Measurements from ENCODE around the gene IMPG2. TPM values are rescaled to one million over a fixed set of nuclear protein-coding genes. Genes with fewer than 3 reads are reported as not detected.

The IMPG2 gene
- total and polyA plus RNA-seq, 2 experiments from 2014 or later = 0.12 to 0.33 TPM

GRCh38 chr3:101252945-101253344, 67.4 kb downstream of the IMPG2 start:
- Histone ChIP-seq H3K4me3 (no peak overlapping the region), H3K4me1 (ENCODE audit: low read depth) (peaks cover 9% of the 10 kb centered on the region), H3K9me3 (ENCODE audit: low read depth) (no peaks in the 10 kb centered on the region), H3K36me3 (no peaks in the 10 kb centered on the region), H3K27me3 (no peaks in the 10 kb centered on the region), H3K27ac (no peak overlapping the region)
- TF ChIP-seq CTCF (IDR thresholded peaks at IDR 0.05; ENCODE audit: low read depth, low read length) = no peak
- DNase-seq (ENCODE audit: low read depth in 1 of 2, low spot score in 1 of 2) = no peak

GRCh38 chr3:101252307-101252706, 68.1 kb downstream of the IMPG2 start:
- no peaks in the 10 kb centered on the region for H3K9me3 ChIP-seq (ENCODE audit: low read depth)

GRCh38 chr3:101251441-101251840, 68.9 kb downstream of the IMPG2 start:
- Histone ChIP-seq H3K36me3 (no peaks in the 10 kb centered on the region), H3K4me3 (no peak overlapping the region), H3K4me1 (ENCODE audit: low read depth) (peaks cover 9% of the 10 kb centered on the region), H3K9me3 (ENCODE audit: low read depth) (no peaks in the 10 kb centered on the region), H3K27me3 (no peaks in the 10 kb centered on the region), H3K27ac (no peak overlapping the region)
- no peak for TF ChIP-seq CTCF (IDR thresholded peaks at IDR 0.05; ENCODE audit: low read depth, low read length)
- DNase-seq (ENCODE audit: low read depth in 1 of 2, low spot score in 1 of 2) = no peak

More at GRCh38 chr3:101252307-101252706, 68.1 kb downstream of the IMPG2 start:
- H3K27ac ChIP-seq = no peak overlapping the region
- no peaks in the 10 kb centered on the region for H3K27me3 ChIP-seq
- H3K4me1 ChIP-seq (ENCODE audit: low read depth) = peaks cover 9% of the 10 kb centered on the region
- TF ChIP-seq CTCF (IDR thresholded peaks at IDR 0.05; ENCODE audit: low read depth, low read length) = no peak
- no peak overlapping the region for H3K4me3 ChIP-seq
- peak in 1 of 2 donors; percentile 10 for DNase-seq (ENCODE audit: low read depth in 1 of 2, low spot score in 1 of 2)
- H3K36me3 ChIP-seq = no peaks in the 10 kb centered on the region

- DNase-seq (ENCODE audit: low read depth in 1 of 2, low spot score in 1 of 2) = no peak
- Histone ChIP-seq H3K27ac (no peak overlapping the region), H3K4me3 (no peak overlapping the region), H3K4me1 (ENCODE audit: low read depth) (peaks cover 9% of the 10 kb centered on the region), H3K36me3 (no peaks in the 10 kb centered on the region), H3K9me3 (ENCODE audit: low read depth) (no peaks in the 10 kb centered on the region), H3K27me3 (no peaks in the 10 kb centered on the region)
- TF ChIP-seq CTCF (IDR thresholded peaks at IDR 0.05; ENCODE audit: low read depth, low read length) = no peak
Measured at GRCh38 chr3:101249522-101249921, 70.9 kb downstream of the IMPG2 start.

- DNase-seq (ENCODE audit: low read depth in 1 of 2, low spot score in 1 of 2) = no peak
- Histone ChIP-seq H3K4me1 (ENCODE audit: low read depth) (peaks cover 9% of the 10 kb centered on the region), H3K9me3 (ENCODE audit: low read depth) (no peaks in the 10 kb centered on the region), H3K4me3 (no peak overlapping the region), H3K27me3 (no peaks in the 10 kb centered on the region), H3K36me3 (no peaks in the 10 kb centered on the region), H3K27ac (no peak overlapping the region)
- no peak for TF ChIP-seq CTCF (IDR thresholded peaks at IDR 0.05; ENCODE audit: low read depth, low read length)
Measured at GRCh38 chr3:101248736-101249135, 71.6 kb downstream of the IMPG2 start.

GRCh38 chr3:101244212-101244575, 76.2 kb downstream of the IMPG2 start:
- no peak for DNase-seq (ENCODE audit: low read depth in 1 of 2, low spot score in 1 of 2)
- TF ChIP-seq CTCF (IDR thresholded peaks at IDR 0.05; ENCODE audit: low read depth, low read length) = no peak
- H3K4me1 ChIP-seq (ENCODE audit: low read depth) = no peaks in the 10 kb centered on the region

More at GRCh38 chr3:101244212-101244575, 76.2 kb downstream of the IMPG2 start:
- Histone ChIP-seq H3K9me3 (ENCODE audit: low read depth) (no peaks in the 10 kb centered on the region), H3K36me3 (no peaks in the 10 kb centered on the region), H3K27ac (no peak overlapping the region), H3K4me3 (no peak overlapping the region), H3K27me3 (no peaks in the 10 kb centered on the region)

Measured in cardiac muscle cell (in vitro differentiated cells and primary cell).